HG03457 (cell line): ENCODE results near the gene MYO3A.
"Not testable (repeated sequence)": the region's sequence is repeated elsewhere in the genome, so short reads cannot be mapped to it uniquely, and the experiment has no call there.

Source experiments
- ATAC-seq: cut with Tn5 transposase; IDR thresholded peaks from one replicate; pipeline ENCODE4 v1.9.1; 2021; ENCODE audit warnings: moderate number of reproducible peaks; ENCODE audit not compliant: unreplicated experiment

Gene MYO3A

GRCh38 chr10:25982107-25982506 lies 48.1 kb downstream of the MYO3A start:
- ATAC-seq: no peak

- ATAC-seq: no peak
These were observed 54.6 kb downstream of the MYO3A start for GRCh38 chr10:25988583-25988982.

GRCh38 chr10:25989951-25990350 lies 55.9 kb downstream of the MYO3A start:
- ATAC-seq: no peak

GRCh38 chr10:25999295-25999981 lies 65.4 kb downstream of the MYO3A start:
- ATAC-seq: no peak

GRCh38 chr10:26000971-26001370 lies 66.9 kb downstream of the MYO3A start:
- no peak for ATAC-seq

- ATAC-seq: not testable (repeated sequence)
These were observed 68.4 kb downstream of the MYO3A start for GRCh38 chr10:26002466-26002865.

- no peak for ATAC-seq
These were observed 81.1 kb downstream of the MYO3A start for GRCh38 chr10:26015092-26015491.

- ATAC-seq: no peak
These were observed 88.8 kb downstream of the MYO3A start for GRCh38 chr10:26022831-26023230.

- ATAC-seq: no peak
These were observed 90.3 kb downstream of the MYO3A start for GRCh38 chr10:26024303-26024702.

GRCh38 chr10:26025523-26025922 lies 91.5 kb downstream of the MYO3A start:
- no peak for ATAC-seq

GRCh38 chr10:26029858-26030257 lies 95.8 kb downstream of the MYO3A start:
- ATAC-seq: no peak

GRCh38 chr10:26031300-26031699 lies 97.3 kb downstream of the MYO3A start:
- ATAC-seq: no peak

GRCh38 chr10:26043469-26043868 lies 109.4 kb downstream of the MYO3A start:
- no peak for ATAC-seq

GRCh38 chr10:26044141-26044749 lies 110.2 kb downstream of the MYO3A start:
- ATAC-seq: no peak

GRCh38 chr10:26046073-26046700 lies 112.2 kb downstream of the MYO3A start:
- no peak for ATAC-seq

GRCh38 chr10:26048756-26049155 lies 114.7 kb downstream of the MYO3A start:
- no peak for ATAC-seq

- ATAC-seq: no peak
These were observed 118.3 kb downstream of the MYO3A start for GRCh38 chr10:26052326-26052725.

GRCh38 chr10:26057466-26057865 lies 123.4 kb downstream of the MYO3A start:
- ATAC-seq: no peak

- ATAC-seq: no peak
These were observed 130.1 kb downstream of the MYO3A start for GRCh38 chr10:26064106-26064505.

- ATAC-seq: no peak
These were observed 133.7 kb downstream of the MYO3A start for GRCh38 chr10:26067680-26068079.

GRCh38 chr10:26080971-26081370 lies 146.9 kb downstream of the MYO3A start:
- not testable (repeated sequence) for ATAC-seq

- no peak for ATAC-seq
These were observed 147.4 kb downstream of the MYO3A start for GRCh38 chr10:26081459-26081858.
